ENCODE results near the gene TENM4. TPM values are rescaled to one million over a fixed set of nuclear protein-coding genes. Genes with fewer than 3 reads are reported as not detected.

TENM4 gene
- total RNA-seq, 1 experiment from 2014 or later = 0.39 TPM

DNA sequence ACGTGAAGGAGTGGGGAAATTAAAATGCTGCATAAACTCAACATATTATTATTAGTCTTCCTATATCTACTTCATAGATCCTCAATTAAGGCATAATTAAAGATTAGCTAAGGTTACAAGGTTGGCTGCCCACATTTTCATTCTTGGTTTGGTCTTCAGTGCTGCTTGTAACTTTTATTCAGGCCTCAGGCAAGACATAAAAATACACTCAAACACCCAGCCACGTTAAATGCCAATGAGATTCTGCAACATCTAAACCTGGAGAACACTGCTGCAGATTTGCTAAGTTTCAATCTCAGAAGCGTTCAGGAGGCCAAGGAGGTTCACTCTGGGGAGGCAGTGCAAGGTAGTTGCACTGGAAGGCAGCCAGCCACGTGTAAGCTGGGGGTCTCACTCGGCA lies 507.5 kb downstream of the TENM4 start:
- H3K4me1 ChIP-seq (ENCODE audit: control insufficient read depth, insufficient read depth, low read length) = no peaks in the 10 kb centered on the region
- ATAC-seq (no peak), DNase-seq (ENCODE audit: low read depth, low spot score) (no peak)
- intact Hi-C loops (cut with micrococcal nuclease; ENCODE audit: unreplicated experiment) (no loop called here), in situ Hi-C loops (cut with HindIII; ENCODE audit: low pct_unique_long_range_greater_than_20kb, low sequenced_read_pairs) (no loop called here)
- no peaks in the 10 kb centered on the region for H3K9me3 ChIP-seq (ENCODE audit: control insufficient read depth, insufficient read depth, low read depth, low read length)
- H3K4me3 ChIP-seq (ENCODE audit: low read depth in 2 of 2, low read length in 2 of 2) = no peak overlapping the region
- no peak for TF ChIP-seq TCF7L2 (IDR thresholded peaks at IDR 0.05; ENCODE audit: low read depth, low read length)
- TF ChIP-seq, protein P1, sequence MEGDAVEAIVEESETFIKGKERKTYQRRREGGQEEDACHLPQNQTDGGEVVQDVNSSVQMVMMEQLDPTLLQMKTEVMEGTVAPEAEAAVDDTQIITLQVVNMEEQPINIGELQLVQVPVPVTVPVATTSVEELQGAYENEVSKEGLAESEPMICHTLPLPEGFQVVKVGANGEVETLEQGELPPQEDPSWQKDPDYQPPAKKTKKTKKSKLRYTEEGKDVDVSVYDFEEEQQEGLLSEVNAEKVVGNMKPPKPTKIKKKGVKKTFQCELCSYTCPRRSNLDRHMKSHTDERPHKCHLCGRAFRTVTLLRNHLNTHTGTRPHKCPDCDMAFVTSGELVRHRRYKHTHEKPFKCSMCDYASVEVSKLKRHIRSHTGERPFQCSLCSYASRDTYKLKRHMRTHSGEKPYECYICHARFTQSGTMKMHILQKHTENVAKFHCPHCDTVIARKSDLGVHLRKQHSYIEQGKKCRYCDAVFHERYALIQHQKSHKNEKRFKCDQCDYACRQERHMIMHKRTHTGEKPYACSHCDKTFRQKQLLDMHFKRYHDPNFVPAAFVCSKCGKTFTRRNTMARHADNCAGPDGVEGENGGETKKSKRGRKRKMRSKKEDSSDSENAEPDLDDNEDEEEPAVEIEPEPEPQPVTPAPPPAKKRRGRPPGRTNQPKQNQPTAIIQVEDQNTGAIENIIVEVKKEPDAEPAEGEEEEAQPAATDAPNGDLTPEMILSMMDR (IDR thresholded peaks at IDR 0.05) = no peak
- TF ChIP-seq SIN3A (IDR thresholded peaks at IDR 0.05; ENCODE audit: borderline replicate concordance, insufficient read depth, low read depth, low read length) = no peak
- no peak for TF ChIP-seq REST (IDR thresholded peaks at IDR 0.05; ENCODE audit: insufficient read depth in 1 of 2, low read depth in 2 of 2, low read length in 1 of 2)
- TF ChIP-seq POLR2AphosphoS5 (IDR thresholded peaks at IDR 0.05; ENCODE audit: low read depth, low read length) = no peak
- ChIA-PET POLR2A (interaction anchor here (0.6 kb wide), 1 partner anchor 135 kb away, joined by 11 read pairs; no protein-coding TSS in a partner anchor), CTCF (no interaction called here)
- peaks cover 5% of the 10 kb centered on the region; the same call in 1 of the 2 replicates for H3K27me3 ChIP-seq (ENCODE audit: control insufficient read depth, insufficient read depth, low read length)
- H3K27ac ChIP-seq (ENCODE audit: low read length) = no peak overlapping the region
- no TSS peak for BruUV-seq (replicated peaks)
- no peaks in the 10 kb centered on the region for H3K36me3 ChIP-seq (ENCODE audit: control insufficient read depth, insufficient read depth, low read length)

DNA sequence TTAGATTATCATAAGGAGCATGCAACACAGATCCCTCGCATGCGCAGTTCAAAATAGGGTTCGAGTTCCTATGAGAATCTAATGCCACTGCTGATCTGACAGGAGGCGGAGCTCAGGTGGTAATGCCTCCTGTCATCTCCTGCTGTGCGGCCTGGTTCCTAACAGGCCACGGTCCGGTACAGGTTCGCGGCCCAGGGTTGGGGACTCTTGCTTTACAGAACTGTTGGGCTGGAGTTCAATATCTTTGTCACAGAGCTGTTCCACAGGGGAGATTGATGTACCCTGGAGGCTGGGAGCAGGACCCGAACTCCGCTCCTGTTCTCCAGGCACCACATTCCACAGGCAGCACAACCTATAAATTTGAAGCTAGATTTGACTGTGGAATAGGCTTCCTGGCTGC lies 508.1 kb downstream of the TENM4 start:
- CTCF ChIA-PET = no interaction called here
- no peak overlapping the region for H3K4me3 ChIP-seq (ENCODE audit: low read depth in 2 of 2, low read length in 2 of 2)
- POLR2A ChIA-PET = interaction anchor here (0.6 kb wide), 1 partner anchor 134 kb away, joined by 11 read pairs; no protein-coding TSS in a partner anchor
- intact Hi-C loops (cut with micrococcal nuclease; ENCODE audit: unreplicated experiment) = no loop called here
- BruUV-seq (replicated peaks) = no TSS peak
- no peak for TF ChIP-seq REST (IDR thresholded peaks at IDR 0.05; ENCODE audit: insufficient read depth in 1 of 2, low read depth in 2 of 2, low read length in 1 of 2)
- no peak for TF ChIP-seq SIN3A (IDR thresholded peaks at IDR 0.05; ENCODE audit: borderline replicate concordance, insufficient read depth, low read depth, low read length)
- TF ChIP-seq, protein P1 (IDR thresholded peaks at IDR 0.05) = no peak
- TF ChIP-seq POLR2AphosphoS5 (IDR thresholded peaks at IDR 0.05; ENCODE audit: low read depth, low read length) = no peak
- TF ChIP-seq TCF7L2 (IDR thresholded peaks at IDR 0.05; ENCODE audit: low read depth, low read length) = no peak
- H3K4me1 ChIP-seq (ENCODE audit: control insufficient read depth, insufficient read depth, low read length) = no peaks in the 10 kb centered on the region
- DNase-seq (ENCODE audit: low read depth, low spot score) = no peak
- in situ Hi-C loops (cut with HindIII; ENCODE audit: low pct_unique_long_range_greater_than_20kb, low sequenced_read_pairs) = no loop called here
- H3K36me3 ChIP-seq (ENCODE audit: control insufficient read depth, insufficient read depth, low read length) = no peaks in the 10 kb centered on the region
- H3K9me3 ChIP-seq (ENCODE audit: control insufficient read depth, insufficient read depth, low read depth, low read length) = no peaks in the 10 kb centered on the region
- no peak for ATAC-seq
- H3K27me3 ChIP-seq (ENCODE audit: control insufficient read depth, insufficient read depth, low read length) = peaks cover 6% of the 10 kb centered on the region; the same call in 1 of the 2 replicates
- H3K27ac ChIP-seq (ENCODE audit: low read length) = no peak overlapping the region
